Measurements from ENCODE around the gene KIAA0930. TPM values are rescaled to one million over a fixed set of nuclear protein-coding genes. Genes with fewer than 3 reads are reported as not detected.
A peak's percentile ranks its signal among the peaks of the same experiment; 100 is the strongest.

The KIAA0930 gene
- total RNA-seq, 4 donors from 2014 or later = 51.6 to 64.9 (median 62.0) TPM

DNA sequence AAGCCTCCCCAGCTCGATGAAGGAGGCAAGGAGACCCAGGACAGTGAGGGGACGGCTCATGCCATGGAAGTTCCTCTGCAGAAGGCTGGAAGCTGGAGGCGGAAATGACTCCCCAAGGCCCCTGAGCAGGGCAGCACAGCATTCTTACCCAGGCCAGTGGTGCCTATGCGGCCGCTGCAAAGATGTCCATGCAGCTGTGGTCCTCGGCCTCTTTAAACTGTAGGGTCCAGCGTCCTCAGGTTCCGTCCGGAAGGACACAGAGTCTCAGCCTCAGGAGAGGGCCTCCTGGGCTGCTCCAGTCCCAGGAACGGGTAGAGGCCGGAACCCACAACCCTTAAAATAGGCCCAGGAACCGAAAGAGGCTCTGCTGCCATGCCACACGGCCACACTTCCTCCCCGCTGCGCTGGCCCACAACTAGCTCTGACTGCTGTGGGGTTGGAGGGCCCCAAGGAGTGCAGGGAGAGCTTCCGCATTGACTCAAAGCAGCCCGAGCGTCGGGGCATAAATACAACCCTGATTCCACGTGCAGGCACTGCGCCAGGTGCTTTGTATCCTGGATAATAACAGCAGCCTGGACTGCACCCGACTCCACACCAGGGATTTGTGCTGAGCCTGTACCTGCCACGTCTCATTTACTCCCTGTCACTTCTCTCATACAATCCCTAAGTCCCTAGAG, 5.5 kb downstream of the KIAA0930 start:
- peaks cover 0 to 30% (median 0%) of the 10 kb centered on the region in 3 donors for H3K36me3 ChIP-seq
- WGBS, 2 donors = 67 to 76% methylated on average over 11 to 23 of the region's 23 CpGs
- TF ChIP-seq, protein P1, sequence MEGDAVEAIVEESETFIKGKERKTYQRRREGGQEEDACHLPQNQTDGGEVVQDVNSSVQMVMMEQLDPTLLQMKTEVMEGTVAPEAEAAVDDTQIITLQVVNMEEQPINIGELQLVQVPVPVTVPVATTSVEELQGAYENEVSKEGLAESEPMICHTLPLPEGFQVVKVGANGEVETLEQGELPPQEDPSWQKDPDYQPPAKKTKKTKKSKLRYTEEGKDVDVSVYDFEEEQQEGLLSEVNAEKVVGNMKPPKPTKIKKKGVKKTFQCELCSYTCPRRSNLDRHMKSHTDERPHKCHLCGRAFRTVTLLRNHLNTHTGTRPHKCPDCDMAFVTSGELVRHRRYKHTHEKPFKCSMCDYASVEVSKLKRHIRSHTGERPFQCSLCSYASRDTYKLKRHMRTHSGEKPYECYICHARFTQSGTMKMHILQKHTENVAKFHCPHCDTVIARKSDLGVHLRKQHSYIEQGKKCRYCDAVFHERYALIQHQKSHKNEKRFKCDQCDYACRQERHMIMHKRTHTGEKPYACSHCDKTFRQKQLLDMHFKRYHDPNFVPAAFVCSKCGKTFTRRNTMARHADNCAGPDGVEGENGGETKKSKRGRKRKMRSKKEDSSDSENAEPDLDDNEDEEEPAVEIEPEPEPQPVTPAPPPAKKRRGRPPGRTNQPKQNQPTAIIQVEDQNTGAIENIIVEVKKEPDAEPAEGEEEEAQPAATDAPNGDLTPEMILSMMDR (IDR thresholded peaks at IDR 0.05) = no peak
- TF ChIP-seq EP300 (IDR thresholded peaks at IDR 0.05) = peak in 1 of 2 donors; percentile 9
- H3K9me3 ChIP-seq = no peaks in the 10 kb centered on the region
- no peak for DNase-seq (ENCODE audit: low spot score in 2 of 2)
- H3K4me3 ChIP-seq = no peak overlapping the region
- H3K4me1 ChIP-seq = peaks cover 0 to 77% (median 21%) of the 10 kb centered on the region in 4 donors
- H3K27me3 ChIP-seq = no peaks in the 10 kb centered on the region
- H3K27ac ChIP-seq = peak overlapping the region in 3 of 4 donors; percentile 7 to 43 (median 41)

DNA sequence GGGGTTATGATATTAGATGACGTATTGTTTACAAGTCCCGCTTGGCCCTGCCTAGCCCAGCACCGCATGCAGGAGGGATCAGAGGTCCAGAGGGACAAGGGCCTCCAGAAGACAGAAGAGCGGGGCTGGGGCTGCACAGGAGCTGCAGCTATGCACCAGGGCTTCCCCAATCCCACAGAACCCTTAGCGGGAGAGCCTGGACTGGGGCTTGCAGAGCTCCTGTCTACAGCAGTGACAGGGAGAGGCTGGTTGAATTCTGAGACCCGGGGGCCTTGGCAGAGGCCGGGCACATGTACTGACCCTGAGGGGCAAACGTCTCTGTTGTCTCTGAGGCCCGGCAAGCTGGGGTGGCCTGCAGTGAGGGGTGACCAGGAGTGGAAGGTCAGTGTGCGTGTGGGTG, 6.9 kb downstream of the KIAA0930 start:
- 76 to 79% methylated on average over 10 of the region's 10 CpGs for whole genome bisulfite sequencing, 2 donors
- Histone ChIP-seq H3K4me3 (no peak overlapping the region), H3K27ac (peak overlapping the region in 2 of 4 donors; percentile 25 to 48), H3K36me3 (peaks cover 0 to 30% (median 0%) of the 10 kb centered on the region in 3 donors), H3K9me3 (no peaks in the 10 kb centered on the region), H3K4me1 (peaks cover 0 to 66% (median 10%) of the 10 kb centered on the region in 4 donors), H3K27me3 (no peaks in the 10 kb centered on the region)
- TF ChIP-seq, protein P1 (IDR thresholded peaks at IDR 0.05) = no peak
- no peak for TF ChIP-seq POLR2A (IDR thresholded peaks at IDR 0.05)
- TF ChIP-seq EP300 (IDR thresholded peaks at IDR 0.05) = no peak
- no peak for DNase-seq (ENCODE audit: low spot score in 2 of 2)

DNA sequence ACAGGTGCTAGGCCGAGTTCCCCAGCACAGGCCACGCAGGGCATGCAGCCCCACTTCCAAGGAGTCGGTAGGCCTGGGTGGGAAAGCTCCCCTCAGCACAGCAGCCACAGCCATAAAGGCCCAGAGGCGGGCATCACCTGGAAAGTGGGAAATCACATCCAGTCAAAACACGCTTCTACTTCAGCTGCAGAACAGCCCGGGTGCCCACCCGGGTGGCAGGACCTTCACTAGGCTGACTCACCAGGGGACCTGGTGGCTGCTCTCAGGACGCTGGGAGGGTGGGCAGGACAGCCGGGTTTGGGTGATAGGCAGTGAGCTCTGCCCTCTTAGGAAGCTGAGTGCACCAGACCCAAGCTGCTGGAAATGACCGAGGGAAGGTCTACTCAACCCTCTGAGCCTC, 7.3 kb downstream of the KIAA0930 start:
- Histone ChIP-seq H3K27me3 (no peaks in the 10 kb centered on the region), H3K36me3 (peaks cover 0 to 27% (median 0%) of the 10 kb centered on the region in 3 donors), H3K4me3 (no peak overlapping the region), H3K4me1 (peaks cover 0 to 63% (median 10%) of the 10 kb centered on the region in 4 donors), H3K9me3 (no peaks in the 10 kb centered on the region), H3K27ac (peak overlapping the region in 1 of 4 donors; percentile 25)
- TF ChIP-seq, protein P1 (IDR thresholded peaks at IDR 0.05) = no peak
- TF ChIP-seq POLR2A (IDR thresholded peaks at IDR 0.05) (no peak), EP300 (IDR thresholded peaks at IDR 0.05) (no peak)
- no peak for DNase-seq (ENCODE audit: low spot score in 2 of 2)
- 88 to 92% methylated on average over 10 of the region's 10 CpGs for WGBS, 2 donors

DNA sequence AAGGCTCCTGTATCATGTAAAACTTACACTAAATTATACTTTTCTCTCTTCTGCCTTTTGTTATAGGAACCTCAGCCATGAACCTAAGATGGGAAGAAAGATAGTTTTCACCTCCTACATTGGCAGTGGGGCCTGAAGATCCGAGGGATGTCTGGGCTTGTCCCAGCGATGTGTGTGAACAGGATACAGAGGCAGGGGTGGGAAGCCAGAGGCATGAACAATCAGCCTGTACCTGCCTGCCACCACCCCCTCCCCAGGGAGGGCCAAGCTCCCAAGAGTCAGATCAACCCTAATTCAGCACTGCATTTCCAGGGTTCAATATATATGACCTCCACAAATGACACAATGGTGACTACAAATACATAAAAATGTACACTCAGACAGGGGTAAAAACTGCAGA, 9.4 kb downstream of the KIAA0930 start:
- peaks cover 0 to 65% (median 20%) of the 10 kb centered on the region in 4 donors for H3K4me1 ChIP-seq
- peaks cover 0 to 19% (median 0%) of the 10 kb centered on the region in 3 donors for H3K36me3 ChIP-seq
- H3K27ac ChIP-seq = peak overlapping the region in 1 of 4 donors; percentile 43
- H3K27me3 ChIP-seq = no peaks in the 10 kb centered on the region
- TF ChIP-seq EP300 (IDR thresholded peaks at IDR 0.05) = no peak
- TF ChIP-seq, protein P1 (IDR thresholded peaks at IDR 0.05) = no peak
- no peak for TF ChIP-seq POLR2A (IDR thresholded peaks at IDR 0.05)
- no peaks in the 10 kb centered on the region for H3K9me3 ChIP-seq
- no peak overlapping the region for H3K4me3 ChIP-seq
- no peak for DNase-seq (ENCODE audit: low spot score in 2 of 2)
- WGBS, 2 donors = 78 to 83% methylated on average over 2 of the region's 2 CpGs

DNA sequence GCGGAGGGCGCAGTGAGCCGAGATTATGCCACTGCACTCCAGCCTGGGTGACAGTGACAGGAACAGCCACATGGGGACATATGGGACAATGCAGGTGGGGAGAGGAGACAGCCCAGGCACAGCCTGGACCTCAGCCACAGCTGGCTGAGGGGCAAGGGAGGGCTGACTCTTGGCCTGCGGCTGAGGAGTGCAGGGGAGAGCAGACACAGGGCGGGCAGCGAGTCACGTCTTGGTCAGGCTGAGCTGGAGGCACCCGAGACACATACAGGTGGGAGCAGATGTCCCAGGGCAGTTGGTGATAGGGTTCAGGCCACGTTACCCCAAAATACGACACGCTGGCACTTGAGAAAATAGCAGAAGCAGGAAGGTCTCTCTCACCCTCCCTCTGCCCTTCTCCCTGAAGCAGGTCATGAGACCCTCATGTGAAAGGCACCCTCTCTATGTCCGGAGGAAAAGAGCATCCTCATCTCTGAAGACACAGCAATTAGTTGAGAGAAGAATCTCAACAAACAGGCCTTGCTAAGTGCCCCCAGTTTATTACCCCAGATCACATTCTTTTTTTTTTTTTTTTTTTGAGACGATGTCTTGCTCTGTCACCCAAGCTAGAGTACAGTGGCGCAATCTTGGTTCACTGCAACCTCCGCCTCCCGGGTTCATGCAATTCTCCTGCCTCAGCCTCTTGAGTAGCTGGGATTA, 10.5 kb downstream of the KIAA0930 start:
- no peak for TF ChIP-seq POLR2A (IDR thresholded peaks at IDR 0.05)
- TF ChIP-seq, protein P1 (IDR thresholded peaks at IDR 0.05) = no peak
- TF ChIP-seq EP300 (IDR thresholded peaks at IDR 0.05) = no peak
- Histone ChIP-seq H3K36me3 (peaks cover 0 to 13% (median 0%) of the 10 kb centered on the region in 3 donors), H3K9me3 (no peaks in the 10 kb centered on the region), H3K27ac (peak overlapping the region in 1 of 4 donors; percentile 64), H3K4me3 (no peak overlapping the region), H3K27me3 (no peaks in the 10 kb centered on the region), H3K4me1 (peaks cover 4 to 65% (median 31%) of the 10 kb centered on the region in 4 donors)
- WGBS, 2 donors = 75 to 83% methylated on average over 16 of the region's 16 CpGs
- DNase-seq (ENCODE audit: low spot score in 2 of 2) = no peak
